Gastrocnemius medialis (tissue), 4 donors: ENCODE results near the gene EIF2AK3.

Experiments used
- CTCF ChIP-seq, 5 experiments: fragments of 450-650 bp in 3 of 5; fragments of 200-600 bp in 2 of 5; sonication (generic) in 2 of 5; IDR thresholded peaks in 4 of 5; conservative IDR thresholded peaks in 1 of 5; 1 replicate in 4 of 5; 2 replicates in 1 of 5; pipeline ENCODE4 v1.5.1; 2016 to 2019; ENCODE audit warnings: antibody characterized with exemption in 5 of 5, mild to moderate bottlenecking in 3 of 5, moderate library complexity in 3 of 5
- POLR2A ChIP-seq, 2 donors: fragments of 450-650 bp; IDR thresholded peaks; one replicate each; pipeline ENCODE4 v1.6.1; 2017; ENCODE audit warnings: antibody characterized with exemption in 2 of 2, mild to moderate bottlenecking in 2 of 2, moderate library complexity in 2 of 2

GRCh38 chr2:88602022-88602421 lies 25.2 kb downstream of the EIF2AK3 start:
- no peak for TF ChIP-seq CTCF (IDR thresholded peaks at IDR 0.05 in 4 of 5, conservative IDR thresholded peaks at IDR 0.05 in 1 of 5)
- no peak for TF ChIP-seq POLR2A (IDR thresholded peaks at IDR 0.05)
